Calu3 (cell line): Measurements from ENCODE around the gene SMAP1. TPM values are rescaled to one million over a fixed set of nuclear protein-coding genes. Genes with fewer than 3 reads are reported as not detected.

Experiments
- BruUV-seq: library from RNA; stranded (reverse); fragments of 400-500 nt; replicated peaks from 2 replicates; lab custom pipeline; 2021; lab: Mats Ljungman, UMichigan
- CTCF ChIA-PET: fragments of 300-600 bp; sonication (Branson Sonifier 250); formaldehyde crosslinking; loops from one replicate; lab custom pipeline; 2022; ENCODE audit warnings: antibody characterized with exemption; lab: Charles Lee
- DNase-seq: peaks from one replicate; pipeline ENCODE4 v3.0.0; 2022
- H3K27ac Mint-ChIP-seq: one replicate; pipeline ENCODE4 v1.8.0; 2022; ENCODE audit warnings: mixed read lengths; ENCODE audit not compliant: unreplicated experiment
- H3K27me3 Mint-ChIP-seq: one replicate; pipeline ENCODE4 v1.8.0; 2022; ENCODE audit warnings: mixed read lengths; ENCODE audit not compliant: unreplicated experiment
- H3K36me3 Mint-ChIP-seq: one replicate; pipeline ENCODE4 v1.8.0; 2022; ENCODE audit warnings: mild to moderate bottlenecking, moderate library complexity, mixed read lengths; ENCODE audit not compliant: insufficient read depth, unreplicated experiment
- H3K4me1 Mint-ChIP-seq: one replicate; pipeline ENCODE4 v1.8.0; 2022; ENCODE audit warnings: mild to moderate bottlenecking, low read depth, mixed read lengths; ENCODE audit not compliant: unreplicated experiment
- H3K4me3 Mint-ChIP-seq: one replicate; pipeline ENCODE4 v1.8.0; 2022; ENCODE audit warnings: mild to moderate bottlenecking, low read depth, moderate library complexity, mixed read lengths; ENCODE audit not compliant: unreplicated experiment
- H3K9me3 Mint-ChIP-seq: one replicate; pipeline ENCODE4 v1.8.0; 2022; ENCODE audit warnings: low read depth, mixed read lengths; ENCODE audit not compliant: unreplicated experiment
- CTCF ChIP-seq: fragments of 200-600 bp; IDR thresholded peaks from one replicate; pipeline ENCODE4 v1.8.0; 2022; ENCODE audit warnings: antibody characterized with exemption; ENCODE audit not compliant: unreplicated experiment
- intact Hi-C: fragments of 100-400 bp; cut with micrococcal nuclease; formaldehyde crosslinking; loops from one replicate; pipeline ENCODE4 v1.10.0; 2022; ENCODE audit not compliant: unreplicated experiment
- total RNA-seq: library from RNA; stranded (reverse); gene quantifications from 2 replicates; pipeline ENCODE4 v1.2.3, GENCODE V29; 2022

Gene SMAP1
- total RNA-seq, 1 experiment from 2014 or later: 35.7 TPM

GRCh38 chr6:70821751-70822150 lies 154.1 kb downstream of the SMAP1 start:
- CTCF ChIA-PET: no interaction called here
- Mint-ChIP-seq H3K27ac (no peak overlapping the region), H3K9me3 (peaks cover 5% of the 10 kb centered on the region), H3K27me3 (no peaks in the 10 kb centered on the region), H3K36me3 (peaks cover 4% of the 10 kb centered on the region), H3K4me1 (no peaks in the 10 kb centered on the region), H3K4me3 (no peak overlapping the region)
- BruUV-seq: no TSS peak
- no peak for DNase-seq
- TF ChIP-seq CTCF: no peak
- intact Hi-C loops: no loop called here

DNA sequence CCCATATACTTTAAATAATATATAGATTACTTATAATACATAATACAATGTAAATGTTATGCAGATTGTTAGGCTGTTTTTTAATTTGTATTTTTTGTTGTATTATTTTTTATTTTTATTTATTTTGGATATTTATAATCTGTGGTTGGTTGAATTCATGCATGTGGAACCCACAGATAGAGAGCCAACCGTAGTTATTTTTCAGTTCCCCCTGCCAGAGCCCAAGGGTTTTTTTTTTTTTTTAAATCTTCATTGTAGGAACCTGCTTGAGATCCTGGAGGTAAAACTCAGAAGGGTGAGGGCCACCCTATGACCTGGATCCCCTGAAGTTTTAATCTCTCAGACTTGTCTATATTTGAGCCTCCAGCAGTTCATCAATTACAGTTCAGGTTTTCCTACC lies 156.0 kb downstream of the SMAP1 start:
- Mint-ChIP-seq H3K27me3 (no peaks in the 10 kb centered on the region), H3K4me1 (no peaks in the 10 kb centered on the region), H3K36me3 (peaks cover 4% of the 10 kb centered on the region), H3K9me3 (peaks cover 5% of the 10 kb centered on the region), H3K4me3 (no peak overlapping the region), H3K27ac (no peak overlapping the region)
- BruUV-seq: no TSS peak
- intact Hi-C loops: no loop called here
- no peak for TF ChIP-seq CTCF
- DNase-seq: no peak
- CTCF ChIA-PET: no interaction called here

- Mint-ChIP-seq H3K4me3 (no peak overlapping the region), H3K27me3 (no peaks in the 10 kb centered on the region), H3K4me1 (no peaks in the 10 kb centered on the region), H3K36me3 (peaks cover 1% of the 10 kb centered on the region), H3K9me3 (peaks cover 2% of the 10 kb centered on the region), H3K27ac (no peak overlapping the region)
- no peak for DNase-seq
- intact Hi-C loops: no loop called here
- CTCF ChIA-PET: no interaction called here
- TF ChIP-seq CTCF: no peak
- no TSS peak for BruUV-seq
Observed at GRCh38 chr6:70831427-70831826, 163.7 kb downstream of the SMAP1 start.

- TF ChIP-seq CTCF: no peak
- H3K4me3 Mint-ChIP-seq: no peak overlapping the region
- H3K27me3 Mint-ChIP-seq: no peaks in the 10 kb centered on the region
- H3K9me3 Mint-ChIP-seq: peaks cover 2% of the 10 kb centered on the region
- DNase-seq: no peak
- intact Hi-C loops: no loop called here
- H3K27ac Mint-ChIP-seq: no peak overlapping the region
- no TSS peak for BruUV-seq
- no peaks in the 10 kb centered on the region for H3K36me3 Mint-ChIP-seq
- CTCF ChIA-PET: interaction anchor here (0.7 kb wide), 1 partner anchor 87 kb away, joined by 5 read pairs; no protein-coding TSS in a partner anchor
- no peaks in the 10 kb centered on the region for H3K4me1 Mint-ChIP-seq
Observed at GRCh38 chr6:70834520-70834919, 166.8 kb downstream of the SMAP1 start.
